Measurements from ENCODE around the gene CKM.

DNA sequence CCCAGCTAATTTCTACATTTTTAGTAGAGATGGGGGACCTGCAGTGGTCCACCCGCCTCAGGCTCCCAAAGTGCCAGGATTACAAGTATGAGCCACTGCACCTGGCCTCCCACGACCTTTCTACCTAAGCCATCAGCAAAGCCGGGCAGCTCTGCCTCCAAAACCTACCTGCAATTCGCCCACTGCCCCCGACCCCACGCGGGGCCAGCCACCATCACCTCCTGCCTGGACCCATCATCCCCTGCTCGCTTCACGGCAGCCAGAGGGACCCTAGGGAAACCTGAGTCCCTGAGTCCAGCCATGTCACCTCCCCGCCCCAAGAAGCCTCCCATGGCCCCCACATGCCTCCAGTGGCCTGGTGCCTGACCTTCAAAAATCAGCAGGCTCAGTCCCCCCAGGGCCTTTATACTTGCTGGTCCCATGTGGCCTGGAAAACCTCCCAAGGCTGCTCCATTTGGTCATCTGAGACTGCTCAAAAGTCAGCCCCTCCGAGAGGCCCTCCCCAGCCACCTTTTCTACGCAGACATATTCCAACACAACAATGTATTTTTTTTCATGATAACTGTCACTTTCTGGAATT lies 35.6 kb upstream of the CKM start:
- TF ChIP-seq EZH2 (IDR thresholded peaks at IDR 0.05) (no peak), POLR2AphosphoS5 (IDR thresholded peaks at IDR 0.05; ENCODE audit: borderline replicate concordance, low read depth, low read length) (no peak)

Measured in SK-N-MC (cell line).